NOMO-1 treated with DMSO at 0.1 percent for 48 hours (cell line): ENCODE measurements around the gene ABCA8.
"Not testable (repeated sequence)": the region's sequence is repeated elsewhere in the genome, so short reads cannot be mapped to it uniquely, and the experiment has no call there.

Experiments
- DNase-seq: peaks from one replicate; lab custom pipeline; 2025; ENCODE audit not compliant: unreplicated experiment; lab: John Stamatoyannopoulos, UW

ABCA8 gene

GRCh38 chr17:68831170-68831569 is 124.0 kb downstream of the ABCA8 start:
- DNase-seq, result no peak

DNA sequence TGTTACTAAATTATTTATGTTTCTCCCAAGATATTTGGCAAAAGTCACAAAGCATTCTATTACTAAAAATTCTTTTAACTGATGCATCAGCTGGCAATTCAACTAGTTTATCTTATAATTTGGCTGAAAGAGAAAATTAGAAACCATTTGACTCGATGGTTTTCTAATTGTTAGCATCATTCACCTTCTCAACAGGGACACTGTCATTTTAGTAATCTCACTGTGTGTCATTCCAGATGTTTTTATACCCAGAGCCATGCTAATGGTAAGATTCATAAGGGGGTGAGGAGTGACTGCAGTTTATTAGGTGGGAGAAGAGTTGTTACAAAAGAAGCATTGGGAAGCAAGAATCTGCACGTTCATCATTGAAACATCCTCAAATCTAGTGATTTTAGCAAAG is 124.9 kb downstream of the ABCA8 start:
- DNase-seq, result no peak

DNA sequence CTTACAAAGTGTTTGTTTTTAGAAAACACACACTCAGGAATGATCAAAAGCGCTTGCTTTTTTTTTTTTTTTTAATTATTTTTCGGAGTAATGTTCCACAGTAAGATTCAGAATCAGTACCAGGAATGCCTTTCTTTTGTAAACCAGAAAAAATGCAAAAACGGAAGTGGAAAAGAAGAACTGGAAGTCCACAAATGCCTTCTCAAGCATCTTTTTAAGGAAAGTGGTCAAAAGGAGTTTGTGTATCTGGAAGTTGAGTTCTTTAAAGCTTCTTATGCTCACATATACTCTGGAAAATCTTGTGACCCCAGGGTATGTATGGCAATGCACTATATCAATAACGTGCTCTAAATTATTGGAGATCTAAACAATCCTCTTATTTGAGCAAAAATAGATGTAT is 126.0 kb downstream of the ABCA8 start:
- DNase-seq, result no peak

DNA sequence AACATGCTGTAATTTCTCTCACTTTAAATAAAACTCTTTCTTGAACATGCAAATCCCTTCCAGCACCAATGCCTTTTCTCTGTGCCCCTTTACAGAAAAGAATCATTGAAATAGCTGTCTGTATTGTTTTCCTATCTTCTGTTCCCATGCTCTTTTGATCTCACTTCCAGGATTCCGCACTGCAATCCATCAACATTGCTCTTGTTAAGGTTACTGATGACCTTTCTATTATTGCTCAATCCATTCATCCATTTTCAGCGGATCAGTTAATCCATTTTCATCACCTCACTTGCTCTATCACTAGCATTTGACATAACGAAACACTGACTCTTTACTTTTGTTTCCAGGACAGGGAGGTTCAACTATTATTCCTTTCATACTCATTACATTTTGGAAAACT is 130.5 kb downstream of the ABCA8 start:
- no peak for DNase-seq

DNA sequence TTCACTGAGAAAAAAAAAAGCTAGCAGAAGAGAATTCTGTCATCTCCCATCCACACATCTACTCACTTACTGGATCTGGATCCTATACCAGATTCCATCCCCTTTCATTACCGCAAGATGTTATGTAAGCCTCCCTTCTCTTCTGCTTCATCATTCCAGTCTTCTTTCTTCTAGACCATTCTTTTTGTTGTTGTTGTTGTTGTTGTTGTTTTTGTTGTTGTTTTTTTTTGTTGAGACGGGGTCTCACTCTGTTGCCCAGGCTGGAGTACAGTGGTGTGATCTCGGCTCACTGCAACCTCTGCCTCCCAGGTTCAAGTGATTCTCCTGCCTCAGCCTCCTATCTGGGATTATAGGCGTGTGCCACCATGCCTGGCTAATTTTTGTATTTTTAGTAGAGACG is 131.0 kb downstream of the ABCA8 start:
- DNase-seq, result not testable (repeated sequence)

DNA sequence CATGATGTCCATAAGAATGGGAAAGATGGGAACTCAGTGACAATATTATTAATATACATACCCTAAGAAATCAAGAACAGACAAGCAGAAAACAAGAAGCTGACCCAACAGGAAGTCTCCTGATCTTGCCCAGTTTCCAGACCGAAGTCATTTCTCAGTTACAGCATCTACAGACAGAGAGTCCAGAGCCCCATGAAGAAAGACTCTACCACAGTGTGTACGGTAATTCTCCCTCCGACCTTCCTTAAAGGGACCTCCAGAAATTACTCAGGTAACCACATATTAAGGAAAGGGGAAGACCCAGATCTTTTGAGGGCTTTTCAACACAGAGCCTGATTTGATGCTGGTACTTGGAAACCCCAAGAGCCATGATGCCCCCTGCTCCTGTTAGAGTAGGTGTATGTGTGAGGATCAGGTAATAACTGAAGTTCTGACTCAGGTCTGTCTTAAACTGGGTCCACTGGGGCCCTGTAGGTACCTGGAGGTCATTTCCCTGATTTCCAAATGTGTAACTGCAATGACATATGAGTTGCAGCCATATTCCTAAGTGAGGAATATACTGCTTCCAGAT is 132.4 kb downstream of the ABCA8 start:
- no peak for DNase-seq

- no peak for DNase-seq
Observed at GRCh38 chr17:68821860-68822696, 133.1 kb downstream of the ABCA8 start.

DNA sequence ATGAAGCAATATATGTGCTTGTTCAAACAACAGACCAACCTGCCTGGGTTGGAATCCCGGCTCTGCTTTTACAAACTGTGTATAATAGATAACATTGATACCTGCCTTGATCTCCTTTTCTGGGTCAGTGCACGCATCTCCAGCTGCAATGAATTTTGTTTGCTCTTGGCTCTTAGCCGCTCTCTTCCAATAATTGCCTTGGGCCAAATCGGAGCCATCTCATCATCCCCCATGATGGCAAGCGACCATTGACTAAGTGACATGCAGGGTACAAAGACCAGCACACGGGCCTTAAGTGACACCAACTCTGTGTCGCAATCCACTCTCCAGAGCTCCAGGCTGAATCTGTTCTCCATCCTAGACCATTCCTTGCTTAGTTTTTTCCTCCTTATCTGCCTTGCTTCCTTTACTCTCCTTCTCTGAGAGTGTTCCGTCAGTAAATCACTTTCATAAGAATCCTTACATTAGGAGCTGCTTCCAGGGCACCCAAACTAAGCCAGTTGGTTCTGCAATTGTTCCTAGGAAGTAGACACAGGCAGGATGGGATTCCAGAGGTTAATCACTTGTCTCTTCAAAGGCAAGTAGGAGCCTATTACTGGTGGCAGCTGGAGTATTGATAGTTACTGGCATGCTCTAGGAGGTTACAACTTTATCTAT is 134.2 kb downstream of the ABCA8 start:
- no peak for DNase-seq

DNA sequence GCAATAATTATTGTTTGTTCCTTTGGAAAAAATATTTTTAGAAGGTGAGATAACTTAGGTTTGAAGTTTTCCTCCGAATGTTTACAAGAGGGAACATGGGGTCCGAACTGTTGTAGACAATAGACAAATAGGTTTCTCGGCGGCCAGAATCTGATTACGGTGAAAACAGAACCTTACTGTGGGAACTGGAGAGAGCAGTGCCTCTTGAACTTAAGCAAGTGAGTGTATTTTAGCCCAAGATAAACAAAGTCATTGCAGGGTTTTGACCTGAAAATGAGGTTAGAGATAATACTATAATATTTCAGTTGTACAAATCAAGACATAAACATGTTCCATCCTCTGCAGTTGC is 134.7 kb downstream of the ABCA8 start:
- DNase-seq, result no peak

GRCh38 chr17:68819465-68819864 is 135.7 kb downstream of the ABCA8 start:
- DNase-seq, result no peak
